AG09319 (cell line): ENCODE data around the gene PDGFB.

Experiments used
- DNase-seq: peaks from one replicate; pipeline ENCODE4 v3.0.0-alpha.2; 2010; ENCODE audit warnings: low read depth; ENCODE audit errors: extremely low read depth
- CTCF ChIP-seq: IDR thresholded peaks from 2 replicates; pipeline ENCODE4 v1.5.1; 2011; ENCODE audit warnings: low read depth, mild to moderate bottlenecking, inconsistent platforms, low read length, moderate library complexity

The PDGFB gene

GRCh38 chr22:39277142-39277607 is 32.4 kb upstream of the PDGFB start:
- peak; percentile 34 for DNase-seq
- no peak for TF ChIP-seq CTCF

- TF ChIP-seq CTCF, result no peak
- no peak for DNase-seq
Measured at GRCh38 chr22:39276440-39277141, 31.8 kb upstream of the PDGFB start.

- TF ChIP-seq CTCF, result no peak
- no peak for DNase-seq
Measured at GRCh38 chr22:39275814-39276439, 31.1 kb upstream of the PDGFB start.

GRCh38 chr22:39273950-39274887 is 29.4 kb upstream of the PDGFB start:
- no peak for TF ChIP-seq CTCF
- DNase-seq, result no peak

- no peak for DNase-seq
- TF ChIP-seq CTCF, result no peak
Measured at GRCh38 chr22:39270792-39271191, 26.0 kb upstream of the PDGFB start.

GRCh38 chr22:39270280-39270679 is 25.5 kb upstream of the PDGFB start:
- no peak for DNase-seq
- no peak for TF ChIP-seq CTCF
